Large intestine (tissue), 3 donors: ENCODE data around the gene NUBPL. TPM values are rescaled to one million over a fixed set of nuclear protein-coding genes. Genes with fewer than 3 reads are reported as not detected.

Source experiments
- DNase-seq, 2 donors: peaks; one replicate each; pipeline versions ENCODE4 v3.0.0 to v3.0.0-alpha.2; 2013
- H3K27ac ChIP-seq: one replicate; pipeline ENCODE4 v1.5.1; 2013; ENCODE audit warnings: low read length
- H3K27me3 ChIP-seq: 2 replicates; pipeline ENCODE4 v1.6.1; 2013; ENCODE audit warnings: low read length; ENCODE audit not compliant: control insufficient read depth, insufficient read depth
- H3K36me3 ChIP-seq: 2 replicates; pipeline ENCODE4 v1.6.1; 2013; ENCODE audit warnings: low read length; ENCODE audit not compliant: control insufficient read depth, insufficient read depth
- H3K4me1 ChIP-seq: one replicate; pipeline ENCODE4 v1.6.1; 2013; ENCODE audit warnings: low read length; ENCODE audit not compliant: control insufficient read depth, insufficient read depth
- H3K4me3 ChIP-seq: one replicate; pipeline ENCODE4 v1.5.1; 2013; ENCODE audit warnings: low read length
- H3K9me3 ChIP-seq: one replicate; pipeline ENCODE4 v1.6.1; 2013; ENCODE audit warnings: mild to moderate bottlenecking, low read depth, low read length, moderate library complexity; ENCODE audit not compliant: control insufficient read depth
- WGBS: methylation state at CpG from one replicate; pipeline ENCODE4 v1.1.5; 2013; ENCODE audit warnings: low lambda C conversion rate; ENCODE audit not compliant: insufficient coverage; 5-methylcytosine and 5-hydroxymethylcytosine counted together
- polyA plus RNA-seq: library from polyadenylated mRNA; unstranded; fragments of 120-200 nt; gene quantifications from one replicate; pipeline ENCODE4 v1.2.1, GENCODE V29; 2013

The NUBPL gene
- polyA plus RNA-seq, 1 donor: 12.1 TPM

GRCh38 chr14:31760277-31760676, 199.1 kb downstream of the NUBPL start:
- Histone ChIP-seq H3K4me1 (no peaks in the 10 kb centered on the region), H3K9me3 (no peaks in the 10 kb centered on the region), H3K4me3 (no peak overlapping the region), H3K27ac (no peak overlapping the region), H3K36me3 (no peaks in the 10 kb centered on the region), H3K27me3 (no peaks in the 10 kb centered on the region)
- DNase-seq: no peak
- 0% methylated on average over 1 of the region's 3 CpGs for WGBS

- Histone ChIP-seq H3K9me3 (no peaks in the 10 kb centered on the region), H3K27ac (no peak overlapping the region), H3K27me3 (no peaks in the 10 kb centered on the region), H3K4me1 (no peaks in the 10 kb centered on the region), H3K36me3 (no peaks in the 10 kb centered on the region), H3K4me3 (no peak overlapping the region)
- DNase-seq: no peak
- 92% methylated on average over 2 of the region's 4 CpGs for WGBS
Observed at GRCh38 chr14:31761325-31761724, 200.1 kb downstream of the NUBPL start.

GRCh38 chr14:31763041-31763440, 201.8 kb downstream of the NUBPL start:
- DNase-seq: peak in 1 of 2 donors; percentile 10
- no peak overlapping the region for H3K27ac ChIP-seq
- H3K4me3 ChIP-seq: no peak overlapping the region
- no peaks in the 10 kb centered on the region for H3K36me3 ChIP-seq
- no peaks in the 10 kb centered on the region for H3K27me3 ChIP-seq
- H3K4me1 ChIP-seq: no peaks in the 10 kb centered on the region
- no peaks in the 10 kb centered on the region for H3K9me3 ChIP-seq
- 67% methylated on average over 1 of the region's 1 CpG for WGBS

DNA sequence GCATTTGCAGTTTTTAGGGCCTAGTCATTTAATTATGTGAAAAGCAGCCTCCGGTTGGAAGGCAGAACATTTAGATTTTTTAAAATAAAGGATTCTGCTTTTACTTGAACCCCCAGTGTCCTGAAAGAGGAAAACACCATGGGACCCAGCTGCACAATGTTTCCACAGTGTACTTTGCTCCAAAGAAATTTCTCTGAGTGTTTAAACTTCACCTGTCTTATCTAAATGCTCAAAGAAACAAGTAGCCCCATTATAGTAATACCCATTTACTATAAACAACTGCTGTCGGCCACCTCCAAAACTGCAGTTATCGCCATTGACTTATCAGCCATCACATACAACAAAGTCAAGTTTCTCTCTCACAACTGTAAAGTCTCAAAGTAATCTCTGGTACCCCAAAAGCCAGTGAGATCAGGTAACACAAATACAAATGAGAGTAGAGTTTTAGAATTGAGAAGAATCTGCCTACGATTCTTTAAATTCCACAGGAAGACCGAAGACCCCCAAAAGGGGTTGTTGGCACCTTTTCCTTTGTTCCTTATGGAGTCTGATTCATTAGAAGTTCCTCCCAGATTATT, 205.2 kb downstream of the NUBPL start:
- H3K4me3 ChIP-seq: no peak overlapping the region
- peak in 1 of 2 donors; percentile 22 for DNase-seq
- H3K36me3 ChIP-seq: no peaks in the 10 kb centered on the region
- H3K9me3 ChIP-seq: no peaks in the 10 kb centered on the region
- WGBS: 80% methylated on average over 1 of the region's 5 CpGs
- H3K27me3 ChIP-seq: no peaks in the 10 kb centered on the region
- H3K27ac ChIP-seq: no peak overlapping the region
- H3K4me1 ChIP-seq: no peaks in the 10 kb centered on the region

DNA sequence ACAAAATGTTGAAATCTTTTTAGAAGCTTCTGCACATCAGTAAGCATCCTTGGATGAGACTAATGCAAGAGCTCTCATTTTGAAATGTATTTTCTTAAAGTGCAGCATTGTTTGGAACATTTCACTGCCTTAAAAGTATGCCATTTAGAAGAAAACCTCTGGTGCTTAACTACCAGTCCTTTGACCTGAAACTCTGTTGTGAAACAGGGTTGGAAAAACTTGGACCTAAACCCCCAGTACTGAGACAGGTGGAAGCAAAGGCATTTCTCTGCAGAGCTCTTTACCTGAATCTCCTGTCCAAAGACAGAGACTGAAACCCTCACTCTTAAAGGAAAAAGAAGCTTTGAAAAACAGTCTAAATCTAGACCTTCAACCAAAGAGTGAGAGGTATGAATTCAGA, 207.2 kb downstream of the NUBPL start:
- no peaks in the 10 kb centered on the region for H3K36me3 ChIP-seq
- H3K4me3 ChIP-seq: no peak overlapping the region
- no peaks in the 10 kb centered on the region for H3K27me3 ChIP-seq
- DNase-seq: peak in 1 of 2 donors; percentile 23
- H3K27ac ChIP-seq: no peak overlapping the region
- no peaks in the 10 kb centered on the region for H3K4me1 ChIP-seq
- no peaks in the 10 kb centered on the region for H3K9me3 ChIP-seq

- Histone ChIP-seq H3K9me3 (no peaks in the 10 kb centered on the region), H3K4me3 (no peak overlapping the region), H3K27ac (no peak overlapping the region), H3K36me3 (no peaks in the 10 kb centered on the region), H3K4me1 (no peaks in the 10 kb centered on the region), H3K27me3 (no peaks in the 10 kb centered on the region)
- WGBS: 80% methylated on average over 1 of the region's 4 CpGs
- DNase-seq: peak in 1 of 2 donors; percentile 52
Observed at GRCh38 chr14:31770271-31770670, 209.1 kb downstream of the NUBPL start.

DNA sequence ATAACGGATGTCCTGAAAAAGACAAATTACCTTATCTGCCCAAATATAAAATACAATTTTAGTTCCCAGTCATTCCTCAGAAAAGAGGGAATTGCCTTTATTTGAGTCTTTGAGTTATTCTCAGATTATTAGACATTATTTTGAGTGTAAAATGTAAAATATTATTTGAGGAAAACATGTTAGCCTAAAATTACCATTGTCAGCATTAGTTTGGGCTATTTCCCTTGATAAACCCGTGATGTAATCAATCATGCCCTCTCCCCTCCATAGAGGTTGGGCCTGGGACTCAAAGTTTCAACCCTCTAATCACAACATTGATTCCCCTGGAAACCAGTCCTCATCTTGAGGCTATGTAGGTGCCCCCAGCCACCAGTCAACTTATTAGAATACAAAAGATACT, 213.4 kb downstream of the NUBPL start:
- no peaks in the 10 kb centered on the region for H3K27me3 ChIP-seq
- DNase-seq: no peak

GRCh38 chr14:31777312-31777711, 216.1 kb downstream of the NUBPL start:
- H3K27me3 ChIP-seq: no peaks in the 10 kb centered on the region
- no peaks in the 10 kb centered on the region for H3K36me3 ChIP-seq
- DNase-seq: no peak
- WGBS: 90% methylated on average over 2 of the region's 4 CpGs
- H3K4me1 ChIP-seq: no peaks in the 10 kb centered on the region
- H3K4me3 ChIP-seq: no peak overlapping the region
- H3K9me3 ChIP-seq: peaks cover 10% of the 10 kb centered on the region
- no peak overlapping the region for H3K27ac ChIP-seq

More for the DNA sequence above, 213.4 kb downstream of the NUBPL start:
- no peak overlapping the region for H3K27ac ChIP-seq
- H3K4me1 ChIP-seq: no peaks in the 10 kb centered on the region
- H3K36me3 ChIP-seq: no peaks in the 10 kb centered on the region
- 100% methylated on average over 1 of the region's 2 CpGs for WGBS
- no peaks in the 10 kb centered on the region for H3K9me3 ChIP-seq
- no peak overlapping the region for H3K4me3 ChIP-seq

GRCh38 chr14:31781578-31781977, 220.4 kb downstream of the NUBPL start:
- DNase-seq: no peak
- Histone ChIP-seq H3K4me3 (no peak overlapping the region), H3K4me1 (no peaks in the 10 kb centered on the region), H3K36me3 (no peaks in the 10 kb centered on the region), H3K27me3 (no peaks in the 10 kb centered on the region), H3K27ac (no peak overlapping the region), H3K9me3 (peaks cover 10% of the 10 kb centered on the region)
- 100% methylated on average over 1 of the region's 1 CpG for WGBS

- DNase-seq: no peak
- WGBS: no CpG with 5 or more reads among the region's 1 CpG
- no peak overlapping the region for H3K4me3 ChIP-seq
- peaks cover 6% of the 10 kb centered on the region for H3K9me3 ChIP-seq
- no peak overlapping the region for H3K27ac ChIP-seq
- H3K27me3 ChIP-seq: no peaks in the 10 kb centered on the region
- no peaks in the 10 kb centered on the region for H3K36me3 ChIP-seq
- no peaks in the 10 kb centered on the region for H3K4me1 ChIP-seq
Observed at GRCh38 chr14:31785574-31785973, 224.4 kb downstream of the NUBPL start.

DNA sequence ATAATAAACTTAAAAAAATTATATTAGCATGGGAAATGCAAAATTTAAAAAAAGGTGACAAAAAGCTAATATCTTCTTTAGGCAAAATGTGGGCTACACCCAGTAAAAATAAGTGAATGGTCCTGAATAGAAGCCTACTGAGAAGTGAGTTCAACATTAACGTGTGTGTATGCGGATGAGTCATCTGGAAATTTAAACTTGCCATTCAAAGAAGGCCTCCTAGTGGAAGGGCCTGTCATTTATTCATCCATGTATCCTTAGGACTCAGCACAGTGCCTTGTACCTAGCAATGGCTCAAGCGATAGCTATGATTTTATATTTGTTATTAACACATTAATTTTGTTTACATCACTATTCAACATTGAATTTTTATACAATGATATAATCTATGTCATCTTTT, 226.2 kb downstream of the NUBPL start:
- WGBS: 100% methylated on average over 1 of the region's 3 CpGs
- H3K36me3 ChIP-seq: no peaks in the 10 kb centered on the region
- no peak for DNase-seq

More for the DNA sequence above, 226.2 kb downstream of the NUBPL start:
- no peaks in the 10 kb centered on the region for H3K27me3 ChIP-seq
- H3K9me3 ChIP-seq: no peaks in the 10 kb centered on the region
- no peak overlapping the region for H3K27ac ChIP-seq
- H3K4me3 ChIP-seq: no peak overlapping the region
- no peaks in the 10 kb centered on the region for H3K4me1 ChIP-seq
